NCI-H2107 treated with DMSO at 0.1 percent for 48 hours (cell line): Measurements from ENCODE around the gene GFI1B.

Experiments used
- DNase-seq: peaks from one replicate; lab custom pipeline; 2025; ENCODE audit not compliant: unreplicated experiment; lab: John Stamatoyannopoulos, UW

The GFI1B gene

GRCh38 chr9:132978451-132979131, at the start of gene GFI1B:
TSS of gene GFI1B (plus strand) at chr9:132978694. CDS start at chr9:132986679, 7,985 bp downstream.
- DNase-seq: no peak

- no peak for DNase-seq
Observed at GRCh38 chr9:132931178-132931735, 47.2 kb upstream of the GFI1B start.

GRCh38 chr9:132935026-132935425, 43.5 kb upstream of the GFI1B start:
- no peak for DNase-seq

- DNase-seq: no peak
Observed at GRCh38 chr9:132937463-132937901, 41.0 kb upstream of the GFI1B start.

GRCh38 chr9:132939169-132939568, 39.3 kb upstream of the GFI1B start:
- DNase-seq: no peak

DNA sequence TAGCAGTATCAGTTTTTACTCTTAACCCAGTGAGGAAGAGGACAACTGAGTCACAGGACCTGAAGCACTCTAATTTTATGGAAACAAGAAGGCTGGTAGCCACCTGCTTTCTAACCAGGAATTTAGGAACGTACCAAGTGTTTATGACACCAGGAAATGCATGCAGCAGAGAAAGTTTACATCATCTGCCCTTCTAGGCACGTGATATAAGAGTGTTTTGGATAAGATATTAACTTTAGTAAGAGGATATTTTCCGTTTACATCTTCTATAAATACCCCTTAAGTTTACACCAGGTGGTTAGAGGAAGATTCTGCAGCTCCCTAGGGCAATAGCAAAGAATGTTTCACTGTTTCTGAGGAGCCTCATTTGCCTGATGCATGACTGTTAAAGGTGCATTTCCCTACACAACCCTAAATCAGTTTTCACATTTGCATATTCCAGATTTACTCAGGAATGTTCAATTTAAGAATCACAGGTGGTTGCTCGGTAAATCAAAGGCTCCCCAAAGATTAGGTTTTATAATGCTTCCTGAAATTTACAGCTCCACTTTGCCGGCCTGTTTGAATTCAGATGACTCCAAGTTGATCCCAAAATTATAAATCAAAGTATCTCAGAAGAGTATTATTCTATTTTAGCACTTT, 35.8 kb upstream of the GFI1B start:
- peak; percentile 51 for DNase-seq

DNA sequence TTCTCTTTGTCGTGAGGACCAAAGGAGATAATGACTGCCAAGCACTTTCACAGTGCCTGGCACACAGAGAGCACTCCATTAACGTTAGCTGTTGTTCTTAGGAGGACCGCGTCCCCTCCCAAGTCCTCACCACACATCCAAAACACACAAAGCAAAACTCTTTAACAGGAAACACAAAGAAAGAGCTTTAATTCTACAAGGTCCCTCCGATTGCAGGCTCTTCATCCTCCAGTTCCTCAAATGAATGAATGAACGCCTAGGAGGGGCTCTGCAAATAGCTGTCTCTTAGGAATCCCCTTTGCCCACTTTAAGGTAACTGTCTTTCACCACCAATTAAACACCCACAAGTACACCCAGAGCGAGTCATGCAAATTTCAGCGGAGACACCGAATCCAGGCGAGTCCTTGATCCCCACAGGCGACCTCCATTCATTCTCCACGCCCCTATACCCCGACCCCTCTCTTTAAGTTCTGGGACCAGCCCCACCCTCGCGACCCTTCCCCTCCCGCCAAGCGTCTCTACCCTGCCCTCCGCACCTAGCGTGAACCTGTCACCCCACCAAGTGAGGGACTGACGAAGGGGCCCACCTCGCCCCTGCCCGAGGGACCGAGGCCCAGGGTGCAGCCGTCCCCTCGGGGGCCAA, 34.7 kb upstream of the GFI1B start:
- peak; percentile 15 for DNase-seq

DNA sequence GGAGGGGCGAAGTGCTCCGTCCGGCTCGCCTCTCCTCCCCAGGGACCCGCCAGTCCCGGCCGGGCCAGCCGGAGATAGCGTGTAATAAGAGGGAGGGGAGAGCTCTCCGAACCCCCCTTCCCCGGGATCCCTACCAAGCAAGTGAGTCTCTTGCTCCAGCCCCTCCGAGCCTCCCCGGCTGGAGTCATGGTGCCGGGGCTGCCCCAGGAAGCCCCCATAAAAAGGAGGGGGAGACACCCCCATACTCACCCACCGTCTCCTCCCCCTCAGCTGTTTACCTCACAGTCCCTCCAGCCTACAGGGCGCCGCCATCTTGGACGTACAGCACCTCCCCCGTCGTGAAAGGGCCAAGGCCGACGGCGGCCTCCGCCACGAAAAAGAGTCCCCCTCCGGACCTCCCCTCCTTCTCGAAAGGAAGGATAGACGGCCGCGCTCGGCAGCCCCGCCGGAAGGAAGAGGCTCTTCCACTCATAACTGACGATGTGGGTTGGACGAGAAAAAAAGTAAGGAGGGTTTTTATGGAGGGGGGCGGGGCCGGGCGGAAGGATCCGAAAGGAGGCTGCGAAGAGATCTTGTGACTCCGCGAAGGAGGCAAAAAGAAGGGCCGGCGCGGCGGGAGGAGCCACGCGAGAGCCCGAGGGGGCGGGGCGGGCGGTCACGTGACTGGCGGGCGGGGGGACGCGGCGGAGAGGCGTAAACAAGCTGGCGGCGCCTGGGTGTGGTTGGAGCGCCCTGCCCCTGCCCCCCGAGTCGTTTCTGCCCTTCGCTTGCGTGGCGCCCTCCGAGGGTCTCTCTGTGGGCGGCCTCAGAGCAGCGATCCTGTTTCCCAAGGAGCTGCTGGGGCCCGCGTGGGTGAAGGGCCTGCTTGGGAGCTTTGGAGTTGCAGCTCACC, 34.0 kb upstream of the GFI1B start, which contains the start of gene TSC1:
TSS of gene TSC1 (minus strand) at position 323 of the 892 bp plus-strand sequence. CDS start 15,744 bp downstream, outside the sequence.
- peak; percentile 68 for DNase-seq

DNA sequence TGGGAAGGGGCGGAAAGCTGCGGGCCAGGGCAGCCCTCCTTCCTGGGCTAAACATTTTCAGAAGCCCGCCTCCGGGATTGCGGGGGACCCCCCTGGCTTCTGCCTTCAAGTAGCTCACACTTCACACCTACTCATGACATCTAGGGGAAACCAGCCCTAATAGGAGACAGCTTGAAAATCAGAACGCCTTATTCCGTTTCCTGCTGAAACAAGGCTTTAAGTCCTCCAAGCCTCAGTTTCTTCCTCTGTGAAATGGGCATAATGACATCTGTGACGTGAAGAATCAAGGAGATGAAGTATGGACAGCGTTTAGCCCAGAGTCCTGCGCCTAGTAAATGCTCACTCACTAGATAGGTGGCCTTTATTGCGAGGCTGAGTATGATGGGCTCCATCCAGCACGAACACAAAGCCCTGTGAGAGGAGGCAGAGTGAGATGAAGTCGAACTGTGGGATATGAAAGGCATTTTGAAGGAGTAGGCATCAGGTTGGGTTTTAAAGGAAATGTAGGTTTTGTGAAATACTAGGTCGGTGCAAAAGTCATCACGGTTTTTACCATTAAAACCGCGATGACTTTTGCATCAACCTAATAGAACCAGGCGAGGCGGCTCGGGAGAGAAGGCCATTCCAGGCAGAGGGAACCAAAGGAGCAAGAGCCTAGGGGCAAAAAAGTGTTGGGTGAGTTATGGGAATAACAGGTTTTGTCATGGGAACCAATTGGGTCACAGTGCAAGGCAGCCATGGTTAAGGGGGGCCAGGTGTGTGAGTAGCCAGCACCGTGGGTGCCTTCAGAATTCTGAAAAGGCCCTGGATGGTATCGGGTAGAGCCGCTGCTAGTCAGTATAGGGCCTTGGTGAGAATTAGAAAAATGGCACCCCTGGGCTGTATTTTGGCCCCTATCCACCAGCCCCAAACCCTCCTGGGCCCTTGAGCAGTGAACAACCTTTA, 33.0 kb upstream of the GFI1B start:
- DNase-seq: no peak

DNA sequence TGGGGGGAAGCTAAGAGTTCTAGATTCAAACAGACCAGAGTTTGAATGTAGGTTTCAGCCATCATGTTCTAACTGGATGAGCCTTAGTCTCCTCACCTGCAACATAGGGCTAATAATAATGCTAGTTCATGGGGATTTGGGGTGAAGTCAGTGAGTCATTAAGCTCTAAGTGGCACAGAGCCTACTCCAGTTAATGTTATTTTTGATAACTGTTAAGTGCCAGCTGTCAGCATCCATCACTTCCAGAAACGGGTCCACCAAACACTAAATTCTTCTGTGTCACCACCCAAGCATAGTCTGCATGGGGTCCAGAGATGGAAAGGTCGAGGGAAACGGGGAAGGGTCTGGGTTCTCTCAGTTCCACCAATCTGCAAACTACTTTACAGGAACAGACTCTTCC, 32.3 kb upstream of the GFI1B start:
- no peak for DNase-seq

DNA sequence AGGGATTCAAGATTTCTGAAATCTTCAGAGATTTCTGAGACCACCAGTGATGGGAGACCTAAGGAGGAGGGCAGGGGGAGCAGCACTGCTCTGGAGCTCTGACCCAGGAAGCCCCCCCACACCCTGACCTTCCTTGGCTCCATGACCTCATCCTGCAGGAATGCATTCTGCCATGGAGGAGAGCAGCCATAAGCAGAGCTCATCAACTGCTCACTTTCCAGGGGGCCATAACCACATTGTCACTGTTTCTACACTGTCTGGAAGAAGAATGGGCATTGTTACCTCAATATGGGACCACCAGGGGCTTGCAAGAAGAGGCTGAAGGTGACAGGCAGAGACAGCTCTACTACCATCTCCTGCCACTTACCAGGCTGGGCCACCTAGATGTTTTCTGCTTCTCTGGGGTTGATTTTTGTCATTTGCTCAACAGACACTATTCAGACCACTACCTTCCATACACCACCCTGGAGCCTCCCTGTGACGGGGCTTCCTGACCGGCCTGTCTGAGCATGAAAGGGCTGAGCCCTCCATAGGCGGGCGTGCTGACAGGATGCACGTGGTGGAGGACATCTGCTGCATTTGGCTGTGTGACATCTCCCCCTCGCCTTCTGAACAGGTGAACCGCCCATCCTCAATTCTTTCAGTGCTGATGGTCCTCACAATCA, 31.7 kb upstream of the GFI1B start:
- no peak for DNase-seq

- no peak for DNase-seq
Observed at GRCh38 chr9:132947756-132948155, 30.7 kb upstream of the GFI1B start.

- DNase-seq: no peak
Observed at GRCh38 chr9:132948482-132949050, 29.9 kb upstream of the GFI1B start.

GRCh38 chr9:132949709-132950108, 28.8 kb upstream of the GFI1B start:
- no peak for DNase-seq

- no peak for DNase-seq
Observed at GRCh38 chr9:132955123-132955522, 23.4 kb upstream of the GFI1B start.

- DNase-seq: no peak
Observed at GRCh38 chr9:132955768-132956167, 22.7 kb upstream of the GFI1B start.

DNA sequence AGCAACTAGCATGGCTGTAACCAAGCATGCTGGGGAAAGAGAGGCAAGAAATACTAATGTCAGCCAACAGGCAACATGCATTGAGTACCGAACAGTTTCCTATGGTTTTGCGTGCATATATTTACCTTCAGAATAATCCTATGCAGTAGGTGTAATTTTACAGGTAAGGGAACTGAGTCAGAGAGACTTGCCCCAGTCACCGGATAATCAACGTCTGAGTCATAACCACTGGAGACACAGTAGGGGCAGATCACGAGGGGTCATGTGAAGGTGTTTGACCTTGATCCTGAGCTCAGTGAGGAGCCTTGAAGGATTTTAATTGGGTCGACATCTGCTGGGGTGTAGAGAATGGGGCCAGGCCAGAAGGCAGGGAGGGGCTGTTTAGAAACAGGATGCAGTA, 20.7 kb upstream of the GFI1B start:
- no peak for DNase-seq

DNA sequence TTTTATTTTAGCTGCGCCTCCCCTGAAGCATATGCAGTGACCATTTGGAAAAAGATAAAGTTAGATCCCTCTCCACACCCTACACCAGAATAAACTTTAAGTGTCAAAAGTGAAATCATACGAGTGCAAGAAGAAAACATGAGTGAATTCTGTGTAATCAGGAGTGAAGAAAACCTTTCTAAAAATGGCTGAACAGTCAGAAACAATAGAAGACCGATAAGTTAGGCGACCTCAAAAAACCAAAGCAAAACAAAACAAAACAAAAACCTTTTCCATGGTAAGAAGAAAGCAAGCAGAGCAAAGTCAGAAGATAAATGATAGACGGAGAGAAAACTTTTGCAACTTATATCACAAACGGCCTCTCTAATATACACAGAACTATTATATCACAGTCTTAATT, 17.5 kb upstream of the GFI1B start:
- no peak for DNase-seq

- DNase-seq: no peak
Observed at GRCh38 chr9:132965478-132965877, 13.0 kb upstream of the GFI1B start.
